ENCODE results near the gene MROH8.

- TF ChIP-seq, protein P1, sequence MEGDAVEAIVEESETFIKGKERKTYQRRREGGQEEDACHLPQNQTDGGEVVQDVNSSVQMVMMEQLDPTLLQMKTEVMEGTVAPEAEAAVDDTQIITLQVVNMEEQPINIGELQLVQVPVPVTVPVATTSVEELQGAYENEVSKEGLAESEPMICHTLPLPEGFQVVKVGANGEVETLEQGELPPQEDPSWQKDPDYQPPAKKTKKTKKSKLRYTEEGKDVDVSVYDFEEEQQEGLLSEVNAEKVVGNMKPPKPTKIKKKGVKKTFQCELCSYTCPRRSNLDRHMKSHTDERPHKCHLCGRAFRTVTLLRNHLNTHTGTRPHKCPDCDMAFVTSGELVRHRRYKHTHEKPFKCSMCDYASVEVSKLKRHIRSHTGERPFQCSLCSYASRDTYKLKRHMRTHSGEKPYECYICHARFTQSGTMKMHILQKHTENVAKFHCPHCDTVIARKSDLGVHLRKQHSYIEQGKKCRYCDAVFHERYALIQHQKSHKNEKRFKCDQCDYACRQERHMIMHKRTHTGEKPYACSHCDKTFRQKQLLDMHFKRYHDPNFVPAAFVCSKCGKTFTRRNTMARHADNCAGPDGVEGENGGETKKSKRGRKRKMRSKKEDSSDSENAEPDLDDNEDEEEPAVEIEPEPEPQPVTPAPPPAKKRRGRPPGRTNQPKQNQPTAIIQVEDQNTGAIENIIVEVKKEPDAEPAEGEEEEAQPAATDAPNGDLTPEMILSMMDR (optimal IDR thresholded peaks at IDR 0.05 in 1 of 3, IDR thresholded peaks at IDR 0.05 in 1 of 3, conservative IDR thresholded peaks at IDR 0.05 in 1 of 3; ENCODE audit: extremely low read depth in 1 of 3, insufficient read depth in 2 of 3, low read length in 3 of 3): no peak
- TF ChIP-seq EZH2 (IDR thresholded peaks at IDR 0.05; ENCODE audit: low read length): no peak
Measured at GRCh38 chr20:37185686-37186085, 6.3 kb upstream of the MROH8 start.

Data from keratinocyte (primary cell).